DMS114 treated with DMSO at 0.1 percent for 48 hours (cell line): ENCODE measurements around the gene SNRNP48.

Experiments used
- DNase-seq: peaks from one replicate; lab custom pipeline; 2025; ENCODE audit not compliant: unreplicated experiment; lab: John Stamatoyannopoulos, UW

SNRNP48 gene

DNA sequence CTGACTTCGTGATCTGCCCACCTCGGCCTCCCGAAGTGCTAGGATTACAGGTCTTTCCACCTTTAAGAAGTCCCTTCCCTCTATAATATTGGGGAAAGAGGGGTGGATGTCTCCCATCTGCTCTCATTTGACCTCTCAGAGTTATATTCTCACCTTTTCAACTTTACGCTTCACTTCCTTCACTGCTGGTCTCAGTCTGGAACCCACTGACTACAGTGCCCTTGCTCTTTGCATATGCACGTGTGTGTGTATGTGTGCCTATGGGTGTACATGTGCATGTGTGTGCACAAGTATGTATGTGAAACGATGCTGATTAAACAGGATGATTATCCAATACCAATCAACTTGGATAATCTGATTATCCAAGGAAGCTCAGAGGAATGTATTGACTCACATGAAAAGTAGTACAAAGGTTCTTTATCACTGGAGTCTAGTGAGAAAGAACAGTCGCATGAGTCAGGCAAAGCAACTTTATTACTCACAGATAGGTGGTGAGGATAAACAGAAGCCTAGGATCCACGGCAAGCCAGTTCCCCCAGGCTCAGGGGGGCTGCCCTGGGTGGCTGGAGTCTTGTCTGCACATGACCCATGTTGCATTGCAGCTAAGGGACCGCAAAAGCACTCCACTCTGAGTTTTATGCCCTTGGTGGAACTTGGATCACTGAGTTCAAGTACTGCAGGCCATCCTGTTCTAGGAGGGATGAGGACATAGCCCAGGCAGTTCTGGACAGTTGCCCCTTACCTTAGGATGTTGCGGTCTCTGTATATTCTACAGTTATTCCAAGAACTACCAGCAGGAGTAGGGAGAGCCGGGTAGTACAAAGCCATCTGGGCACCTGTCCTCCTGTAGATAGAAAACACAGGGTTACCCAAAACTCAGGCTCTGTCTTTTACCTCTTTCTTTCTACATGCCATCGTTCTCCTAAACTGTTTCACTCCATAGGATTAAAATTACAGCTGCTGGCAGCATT is 50.9 kb downstream of the SNRNP48 start:
- DNase-seq, result no peak

DNA sequence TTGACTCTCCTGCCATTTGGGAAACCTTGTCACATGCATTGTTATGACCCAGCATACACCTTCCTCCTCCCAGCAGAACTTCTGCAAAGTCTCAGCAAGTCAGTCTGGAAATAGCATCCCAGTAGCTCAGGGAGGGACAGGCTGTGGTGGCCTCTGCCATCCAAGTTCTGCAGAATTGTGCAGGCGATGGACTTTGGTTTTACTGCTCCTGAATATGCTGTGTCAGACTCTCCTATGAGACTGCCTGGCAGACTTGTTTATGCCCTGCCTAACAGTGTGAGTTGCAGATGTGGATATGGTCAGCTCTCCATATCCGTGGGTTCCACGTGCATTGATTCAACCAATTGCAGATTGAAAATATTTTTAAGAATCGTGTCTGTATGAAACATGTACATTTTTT is 52.8 kb downstream of the SNRNP48 start:
- DNase-seq, result no peak

DNA sequence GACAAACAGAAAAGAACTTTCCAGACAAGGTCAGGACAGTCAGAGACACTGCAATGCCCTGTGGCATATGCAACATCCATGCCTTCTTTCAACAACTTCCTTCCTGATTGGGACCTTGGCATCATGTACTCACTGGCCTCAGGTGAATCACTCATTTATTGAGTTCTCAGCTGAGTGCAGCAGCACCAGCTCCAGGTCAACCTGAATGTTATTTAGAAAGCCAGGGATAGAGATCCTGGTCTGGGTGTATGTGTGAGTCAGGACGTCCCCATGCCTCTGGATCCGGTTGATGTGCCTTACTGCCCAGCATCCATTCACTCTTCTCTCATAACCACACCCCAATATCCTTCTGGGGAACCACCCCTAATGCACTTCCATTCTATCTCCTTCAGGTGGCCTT is 54.4 kb downstream of the SNRNP48 start:
- DNase-seq, result no peak

DNA sequence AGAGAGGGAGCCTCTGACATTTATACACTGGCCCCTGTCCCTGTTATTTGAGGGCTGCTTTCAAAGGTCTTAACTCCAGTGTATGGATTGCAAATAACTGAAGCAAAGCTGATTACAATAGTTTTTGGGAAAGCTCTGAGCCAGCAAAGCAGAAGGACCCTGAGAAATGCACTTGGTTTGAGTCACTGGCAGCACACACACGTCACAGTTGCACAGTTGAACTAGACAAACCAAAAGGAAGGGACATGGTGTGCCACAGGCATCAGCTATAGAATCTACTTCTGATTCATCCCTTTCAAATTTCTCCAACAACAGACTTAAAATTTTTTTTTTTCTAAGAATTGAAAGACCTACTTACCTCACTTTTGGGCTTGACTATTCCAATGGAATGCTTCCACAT is 56.4 kb downstream of the SNRNP48 start:
- DNase-seq, result no peak

DNA sequence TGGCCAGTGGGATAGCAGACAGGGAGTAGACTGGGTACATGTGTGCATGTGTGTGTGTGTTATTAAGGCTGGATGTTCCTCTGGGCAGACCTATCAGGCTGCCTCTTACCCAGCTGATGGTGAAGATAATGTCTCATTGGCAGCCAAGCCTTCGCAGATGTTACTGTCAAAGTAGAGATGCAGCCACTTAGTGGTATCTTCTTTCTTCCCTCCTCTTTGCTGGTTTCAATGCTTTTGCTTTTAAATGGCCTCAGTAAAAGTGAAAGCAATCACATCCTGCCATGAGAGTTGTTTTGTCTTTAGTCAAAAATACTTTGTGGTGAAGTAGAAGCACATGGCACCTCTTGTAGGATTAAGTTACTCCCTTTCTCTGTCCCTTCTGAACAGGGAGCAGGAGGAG is 57.5 kb downstream of the SNRNP48 start:
- DNase-seq, result no peak

DNA sequence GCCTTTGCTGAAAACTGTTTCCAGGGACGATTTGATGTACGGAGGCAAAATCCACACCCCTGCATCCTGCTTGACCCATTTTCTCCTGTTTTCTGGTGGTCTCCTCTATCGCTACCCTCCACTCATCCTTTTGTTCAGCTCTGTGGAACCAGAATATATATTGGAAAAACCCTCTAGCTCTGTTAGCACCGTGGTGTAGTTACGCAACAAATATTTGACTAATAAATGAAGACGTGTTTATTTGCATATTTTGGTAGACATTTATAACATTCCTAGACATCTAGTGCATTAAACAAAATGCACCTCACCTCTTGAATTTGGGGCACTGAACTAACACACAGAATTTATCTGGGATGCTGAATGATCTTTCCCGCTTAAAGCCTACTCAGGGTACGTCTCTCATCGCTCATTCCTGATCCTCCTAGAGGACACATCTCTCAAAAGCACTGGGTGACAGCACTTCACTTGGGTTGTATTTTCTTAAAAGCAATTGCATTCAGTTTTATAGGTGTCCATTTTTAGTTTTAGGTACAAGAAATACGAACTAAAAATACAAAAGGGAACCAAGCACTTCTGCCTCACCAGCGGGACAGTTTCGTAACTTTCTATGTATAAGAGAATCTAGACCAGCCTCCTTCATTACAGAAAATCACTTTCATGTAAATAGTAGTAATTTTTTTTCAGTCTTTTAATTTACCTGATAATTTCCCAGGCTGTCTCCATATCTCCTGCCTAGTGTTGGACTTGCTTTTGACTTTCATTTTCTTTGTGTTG is 59.2 kb downstream of the SNRNP48 start:
- DNase-seq, result no peak

DNA sequence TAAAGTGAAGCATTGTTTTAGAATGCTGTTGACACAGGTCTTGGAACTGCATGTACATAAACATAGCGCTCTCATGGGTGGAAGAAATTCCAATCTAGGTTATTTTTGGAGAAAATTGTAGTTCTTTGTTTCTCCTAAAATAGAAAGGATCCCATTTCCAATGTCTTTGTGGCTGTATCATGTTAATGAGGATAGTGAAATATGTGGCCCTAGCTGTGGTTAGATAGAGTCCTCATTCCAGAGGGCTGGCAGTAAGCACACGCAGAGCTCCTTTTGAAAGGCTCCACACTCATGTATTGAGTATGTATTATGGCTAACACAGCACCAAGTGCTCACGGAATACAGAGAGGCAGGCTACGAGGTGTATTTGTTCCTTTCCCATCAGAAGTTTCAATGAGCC is 60.9 kb downstream of the SNRNP48 start:
- DNase-seq, result no peak

DNA sequence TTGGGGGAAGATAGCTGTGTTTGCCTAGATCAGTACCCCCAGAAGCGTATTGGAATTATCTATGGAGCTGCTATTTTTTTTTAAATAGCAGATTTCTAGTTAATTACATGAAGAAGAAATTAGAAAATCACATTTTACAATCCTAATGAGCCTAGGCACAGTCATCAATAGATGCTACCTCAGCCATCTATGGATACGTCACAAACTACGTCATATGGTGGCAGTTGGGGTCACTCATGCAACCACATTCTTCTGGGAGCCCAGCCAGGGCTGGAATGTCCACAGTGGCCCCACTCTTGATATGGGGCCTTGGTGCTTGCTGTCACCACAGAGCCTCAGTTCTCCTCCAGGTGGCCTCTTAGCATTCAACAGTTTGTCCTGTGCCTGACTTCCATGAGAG is 63.0 kb downstream of the SNRNP48 start:
- no peak for DNase-seq

DNA sequence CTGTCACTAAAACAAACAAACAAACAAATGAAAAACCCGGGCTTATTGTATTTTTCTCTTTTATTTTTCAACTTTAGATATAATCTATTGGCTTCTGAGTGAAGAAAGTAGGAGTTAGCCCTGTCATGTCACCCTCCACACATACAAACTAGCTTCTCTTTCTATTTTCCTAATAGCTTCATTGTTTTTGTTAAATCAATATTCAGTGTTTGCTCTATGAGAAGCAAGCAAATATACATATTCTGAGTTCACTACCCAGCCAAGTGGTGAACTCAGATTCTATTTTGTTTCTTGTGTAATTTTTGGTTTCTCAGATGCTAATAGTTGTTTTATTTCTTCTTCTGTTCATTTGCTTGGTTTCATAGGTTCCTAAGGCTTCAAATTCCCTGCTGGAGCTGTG is 66.4 kb downstream of the SNRNP48 start:
- DNase-seq, result no peak

DNA sequence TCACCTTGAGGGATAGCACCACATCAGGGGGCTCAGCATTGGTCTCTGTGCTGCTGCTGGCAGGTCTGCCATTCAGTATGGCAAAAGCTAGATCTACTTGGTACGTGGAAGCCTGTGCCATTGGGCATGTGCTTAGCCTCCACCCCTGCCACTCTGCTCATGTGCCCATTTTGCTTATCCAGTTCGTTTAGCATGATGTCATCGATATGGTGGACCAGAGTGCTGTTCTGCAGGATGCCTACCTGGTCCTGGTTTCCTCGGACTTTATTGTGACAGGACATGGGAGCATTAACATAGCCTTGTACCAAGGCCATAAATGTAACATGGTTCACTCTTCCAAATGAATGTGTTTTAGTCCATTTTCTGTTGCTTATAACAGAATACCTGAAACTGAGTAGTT is 68.5 kb downstream of the SNRNP48 start:
- no peak for DNase-seq

DNA sequence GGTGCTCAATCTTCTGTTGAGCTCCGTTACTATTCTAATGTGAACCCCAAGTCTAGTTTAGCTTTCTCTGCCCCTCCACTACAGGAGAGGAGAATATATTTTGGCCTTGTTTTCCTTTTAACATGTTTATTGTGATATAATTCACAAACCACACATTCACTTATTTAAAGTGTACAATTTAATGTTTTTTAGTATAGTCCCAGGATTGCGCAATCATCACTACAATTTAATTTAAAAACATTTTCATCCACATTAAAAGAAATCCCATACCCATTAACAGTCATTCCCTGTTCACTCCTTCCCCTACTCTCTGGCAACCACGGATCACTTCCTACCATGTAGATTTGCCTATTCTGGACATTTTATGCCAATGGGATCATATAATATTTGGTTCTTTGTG is 71.4 kb downstream of the SNRNP48 start:
- no peak for DNase-seq
